OCI-LY7 (cell line): ENCODE results near the gene KHDRBS1. TPM values are rescaled to one million over a fixed set of nuclear protein-coding genes. Genes with fewer than 3 reads are reported as not detected.

ENCODE experiments used
- BruUV-seq: library from RNA; stranded (reverse); fragments of 400-500 nt; replicated peaks from 2 replicates; lab custom pipeline; 2021; lab: Mats Ljungman, UMichigan
- CTCF ChIA-PET: fragments of 300-600 bp; sonication (Branson Sonifier 250); formaldehyde crosslinking; loops from one replicate; lab custom pipeline; 2022; ENCODE audit warnings: antibody characterized with exemption; ENCODE audit not compliant: unreplicated experiment; lab: Charles Lee
- POLR2A ChIA-PET: fragments of 300-600 bp; sonication (Branson Sonifier 250); formaldehyde crosslinking; loops from one replicate; lab custom pipeline; 2022; ENCODE audit warnings: antibody characterized with exemption; lab: Charles Lee
- DNase-seq: peaks from one replicate; pipeline ENCODE4 v3.0.0-alpha.2; 2015; ENCODE audit warnings: low spot score
- H2AFZ ChIP-seq: fragments of 200-600 bp; sonication (generic), shearing (Covaris generic); 2 replicates; pipeline ENCODE4 v1.6.1; 2014; ENCODE audit warnings: mild to moderate bottlenecking, antibody characterized with exemption, low read length, moderate library complexity
- H3K27ac ChIP-seq: fragments of 200-600 bp; sonication (generic); 2 replicates; pipeline ENCODE4 v1.5.1; 2014; ENCODE audit warnings: mixed run types, low read depth, mild to moderate bottlenecking, moderate library complexity, low read length, inconsistent platforms; ENCODE audit not compliant: poor library complexity, severe bottlenecking
- H3K36me3 ChIP-seq: fragments of 200-600 bp; sonication (generic); 2 replicates; pipeline ENCODE4 v1.6.1; 2014; ENCODE audit warnings: mild to moderate bottlenecking, antibody characterized with exemption, low read length, moderate library complexity, mixed read lengths; ENCODE audit not compliant: insufficient read depth
- H3K4me1 ChIP-seq: fragments of 200-600 bp; sonication (generic); 2 replicates; pipeline ENCODE4 v1.5.1; 2014; ENCODE audit warnings: mild to moderate bottlenecking, low read length; ENCODE audit not compliant: insufficient read depth, poor library complexity, severe bottlenecking
- H3K4me2 ChIP-seq: fragments of 200-600 bp; sonication (generic); 2 replicates; pipeline ENCODE4 v1.6.1; 2014; ENCODE audit warnings: mild to moderate bottlenecking, low read length
- H3K4me3 ChIP-seq: fragments of 200-600 bp; sonication (generic); 2 replicates; pipeline ENCODE4 v1.5.1; 2014; ENCODE audit warnings: mild to moderate bottlenecking, low read depth, low read length; ENCODE audit not compliant: poor library complexity, severe bottlenecking
- H3K79me2 ChIP-seq: fragments of 200-600 bp; sonication (generic); 2 replicates; pipeline ENCODE4 v1.6.1; 2016; ENCODE audit warnings: low read depth, mild to moderate bottlenecking, low read length, moderate library complexity, mixed read lengths; ENCODE audit not compliant: insufficient read depth
- H3K9me2 ChIP-seq: fragments of 200-600 bp; sonication (generic); 2 replicates; pipeline ENCODE4 v1.6.1; 2016; ENCODE audit warnings: mild to moderate bottlenecking, low read length, mixed read lengths; ENCODE audit not compliant: insufficient read depth
- H3K9me3 ChIP-seq: fragments of 200-600 bp; sonication (generic); 2 replicates; pipeline ENCODE4 v1.6.1; 2014; ENCODE audit warnings: mild to moderate bottlenecking, mixed run types, low read length, mixed read lengths
- H4K20me1 ChIP-seq: fragments of 200-600 bp; sonication (generic); 2 replicates; pipeline ENCODE4 v1.6.1; 2014; ENCODE audit warnings: mild to moderate bottlenecking, antibody characterized with exemption, low read length, moderate library complexity, mixed read lengths; ENCODE audit not compliant: insufficient read depth
- EZH2phosphoT487 ChIP-seq: fragments of 200-600 bp; sonication (generic); IDR thresholded peaks from 2 replicates; pipeline ENCODE4 v1.6.1; 2018; ENCODE audit warnings: low read depth, borderline replicate concordance, mild to moderate bottlenecking, mixed run types, antibody characterized with exemption, low read length, moderate library complexity, mixed read lengths
- intact Hi-C: fragments of 100-400 bp; cut with micrococcal nuclease; formaldehyde crosslinking; loops from one replicate; pipeline ENCODE4 v1.10.0; 2022; ENCODE audit not compliant: unreplicated experiment
- microRNA-seq: library from miRNA; unstranded; fragments of <30 nt; microRNA quantifications from one replicate; pipeline ENCODE4 v1.2.0, GENCODE V29; 2022; ENCODE audit warnings: borderline replicate concordance
- small RNA-seq: library from RNA; depleted of rRNA; stranded (forward); fragments of <200 nt; gene quantifications from one replicate; pipeline ENCODE3, GENCODE V24; 2014
- total RNA-seq, 2 experiments: library from RNA; depleted of rRNA in 1 of 2; stranded (reverse); fragments of >200 nt in 1 of 2; shearing (Covaris generic) in 1 of 2; gene quantifications; 2 replicates each; pipeline ENCODE4 v1.2.3, GENCODE V29; 2014 to 2022
- TF ChIP-seq, protein P1 (sequence below): fragments of 200-600 bp; sonication (generic); conservative IDR thresholded peaks from 2 replicates; pipeline ENCODE4 v1.5.1; 2014; ENCODE audit warnings: mild to moderate bottlenecking, antibody characterized with exemption, low read length, moderate library complexity, mixed read lengths

Gene KHDRBS1
- total RNA-seq, 2 experiments from 2014 or later: 87.7 to 200 TPM

DNA sequence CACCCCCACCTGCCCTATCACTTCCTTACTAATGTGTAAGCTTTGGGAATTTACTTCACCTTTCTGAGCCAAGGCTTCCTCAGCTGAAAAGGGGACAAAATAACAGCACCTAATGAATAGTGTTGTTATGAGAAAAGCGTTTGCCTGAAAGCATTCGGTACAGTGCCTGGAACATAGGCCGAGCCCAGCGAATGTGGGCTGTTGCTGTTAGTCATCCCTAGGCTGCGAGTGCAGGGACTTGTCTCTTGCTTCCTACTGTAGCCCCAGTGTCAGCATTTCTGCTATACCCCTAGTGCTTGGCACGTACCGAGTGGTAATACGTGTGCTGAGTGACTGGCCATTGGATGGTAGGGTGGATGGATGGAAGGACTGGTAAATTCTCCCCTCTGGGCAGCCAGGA lies 77.5 kb downstream of the KHDRBS1 start:
- no peak overlapping the region for H2AFZ ChIP-seq
- no TSS peak for BruUV-seq
- H3K4me3 ChIP-seq: no peak overlapping the region
- H3K27ac ChIP-seq: no peak overlapping the region
- H3K9me3 ChIP-seq: no peaks in the 10 kb centered on the region
- no peaks in the 10 kb centered on the region for H3K79me2 ChIP-seq
- no peaks in the 10 kb centered on the region for H4K20me1 ChIP-seq
- POLR2A ChIA-PET: interaction anchor here (0.7 kb wide), 1 partner anchor 517 kb away, joined by 3 read pairs; no protein-coding TSS in a partner anchor
- H3K4me2 ChIP-seq: no peak overlapping the region
- intact Hi-C loops: no loop called here
- DNase-seq: no peak
- TF ChIP-seq, protein P1, sequence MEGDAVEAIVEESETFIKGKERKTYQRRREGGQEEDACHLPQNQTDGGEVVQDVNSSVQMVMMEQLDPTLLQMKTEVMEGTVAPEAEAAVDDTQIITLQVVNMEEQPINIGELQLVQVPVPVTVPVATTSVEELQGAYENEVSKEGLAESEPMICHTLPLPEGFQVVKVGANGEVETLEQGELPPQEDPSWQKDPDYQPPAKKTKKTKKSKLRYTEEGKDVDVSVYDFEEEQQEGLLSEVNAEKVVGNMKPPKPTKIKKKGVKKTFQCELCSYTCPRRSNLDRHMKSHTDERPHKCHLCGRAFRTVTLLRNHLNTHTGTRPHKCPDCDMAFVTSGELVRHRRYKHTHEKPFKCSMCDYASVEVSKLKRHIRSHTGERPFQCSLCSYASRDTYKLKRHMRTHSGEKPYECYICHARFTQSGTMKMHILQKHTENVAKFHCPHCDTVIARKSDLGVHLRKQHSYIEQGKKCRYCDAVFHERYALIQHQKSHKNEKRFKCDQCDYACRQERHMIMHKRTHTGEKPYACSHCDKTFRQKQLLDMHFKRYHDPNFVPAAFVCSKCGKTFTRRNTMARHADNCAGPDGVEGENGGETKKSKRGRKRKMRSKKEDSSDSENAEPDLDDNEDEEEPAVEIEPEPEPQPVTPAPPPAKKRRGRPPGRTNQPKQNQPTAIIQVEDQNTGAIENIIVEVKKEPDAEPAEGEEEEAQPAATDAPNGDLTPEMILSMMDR: no peak
- no peak for TF ChIP-seq EZH2phosphoT487
- H3K4me1 ChIP-seq: no peaks in the 10 kb centered on the region
- no peaks in the 10 kb centered on the region for H3K9me2 ChIP-seq
- CTCF ChIA-PET: no interaction called here
- peaks cover 69% of the 10 kb centered on the region for H3K36me3 ChIP-seq

DNA sequence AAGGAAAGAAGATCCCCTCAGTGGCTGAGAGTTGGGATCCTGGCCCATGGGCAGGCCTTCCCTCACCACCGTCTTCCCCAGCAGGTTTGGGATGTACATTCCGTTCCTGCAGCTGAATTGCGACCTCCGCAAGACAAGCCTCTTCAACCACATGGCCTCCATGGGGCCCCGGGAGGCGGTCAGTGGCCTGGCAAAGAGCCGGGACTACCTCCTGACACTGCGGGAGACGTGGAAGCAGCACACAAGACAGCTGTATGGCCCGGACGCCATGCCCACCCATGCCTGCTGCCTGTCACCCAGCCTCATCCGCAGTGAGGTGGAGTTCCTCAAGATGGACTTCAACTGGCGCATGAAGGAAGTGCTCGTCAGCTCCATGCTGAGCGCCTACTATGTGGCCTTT lies 77.9 kb downstream of the KHDRBS1 start:
- ChIA-PET POLR2A (no interaction called here), CTCF (no interaction called here)
- H3K27ac ChIP-seq: no peak overlapping the region
- H3K9me2 ChIP-seq: no peaks in the 10 kb centered on the region
- TF ChIP-seq EZH2phosphoT487: no peak
- TF ChIP-seq, protein P1: no peak
- no TSS peak for BruUV-seq
- H4K20me1 ChIP-seq: no peaks in the 10 kb centered on the region
- H3K4me1 ChIP-seq: no peaks in the 10 kb centered on the region
- H3K9me3 ChIP-seq: no peaks in the 10 kb centered on the region
- intact Hi-C loops: no loop called here
- H3K4me3 ChIP-seq: no peak overlapping the region
- no peaks in the 10 kb centered on the region for H3K79me2 ChIP-seq
- no peak for DNase-seq
- no peak overlapping the region for H3K4me2 ChIP-seq
- H2AFZ ChIP-seq: no peak overlapping the region
- H3K36me3 ChIP-seq: peaks cover 69% of the 10 kb centered on the region

Small RNA genes lying within 50 kb of the gene (microRNA-seq; reads per million reads assigned to microRNA genes)
- not detected for gene MIR5585

Small RNA genes lying within 50 kb of the gene (small RNA-seq; reads per million reads assigned to genes)
- gene MIR5585: not detected
- gene RF00017: not detected

Other genes starting within 250 kb of the KHDRBS1 start
- gene ADGRB2, start 249.5 kb upstream of the KHDRBS1 start, total RNA-seq (2014; rRNA removed; shearing (Covaris generic)): 4.0 and 4.1 TPM in 2 replicates
- gene ADGRB2, start 249.5 kb upstream of the KHDRBS1 start, total RNA-seq (2022): 11.4 and 11.5 TPM in 2 replicates
- gene SPOCD1, start 197.8 kb upstream of the KHDRBS1 start, total RNA-seq (2014; rRNA removed; shearing (Covaris generic)): 0.60 and 0.85 TPM in 2 replicates
- 1.0 and 1.1 TPM in 2 replicates for gene SPOCD1, start 197.8 kb upstream of the KHDRBS1 start, total RNA-seq (2022)
- gene PTP4A2, start 75.5 kb upstream of the KHDRBS1 start, total RNA-seq (2014; rRNA removed; shearing (Covaris generic)): 208 and 211 TPM in 2 replicates
- 186 and 196 TPM in 2 replicates for gene PTP4A2, start 75.5 kb upstream of the KHDRBS1 start, total RNA-seq (2022)
- gene TMEM39B, start 59.1 kb downstream of the KHDRBS1 start, total RNA-seq (2014; rRNA removed; shearing (Covaris generic)): 10.0 and 11.3 TPM in 2 replicates
- 35.9 and 38.8 TPM in 2 replicates for gene TMEM39B, start 59.1 kb downstream of the KHDRBS1 start, total RNA-seq (2022)
- 16.6 and 19.5 TPM in 2 replicates for gene KPNA6, start 94.2 kb downstream of the KHDRBS1 start, total RNA-seq (2014; rRNA removed; shearing (Covaris generic))
- 36.3 and 40.7 TPM in 2 replicates for gene KPNA6, start 94.2 kb downstream of the KHDRBS1 start, total RNA-seq (2022)
- gene TXLNA, start 165.8 kb downstream of the KHDRBS1 start, total RNA-seq (2014; rRNA removed; shearing (Covaris generic)): 42.0 and 47.5 TPM in 2 replicates
- gene TXLNA, start 165.8 kb downstream of the KHDRBS1 start, total RNA-seq (2022): 46.4 and 47.3 TPM in 2 replicates
- 28.3 and 32.8 TPM in 2 replicates for gene CCDC28B, start 186.7 kb downstream of the KHDRBS1 start, total RNA-seq (2014; rRNA removed; shearing (Covaris generic))
- gene CCDC28B, start 186.7 kb downstream of the KHDRBS1 start, total RNA-seq (2022): 53.4 and 54.4 TPM in 2 replicates
- gene IQCC, start 191.8 kb downstream of the KHDRBS1 start, total RNA-seq (2014; rRNA removed; shearing (Covaris generic)): 12.1 and 14.5 TPM in 2 replicates
- 8.0 and 8.4 TPM in 2 replicates for gene IQCC, start 191.8 kb downstream of the KHDRBS1 start, total RNA-seq (2022)
- 0.06 and 0.15 TPM in 2 replicates for gene DCDC2B, start 195.2 kb downstream of the KHDRBS1 start, total RNA-seq (2014; rRNA removed; shearing (Covaris generic))
- 0.26 and 0.29 TPM in 2 replicates for gene DCDC2B, start 195.2 kb downstream of the KHDRBS1 start, total RNA-seq (2022)
- 14.9 and 17.1 TPM in 2 replicates for gene TMEM234, start 208.5 kb downstream of the KHDRBS1 start, total RNA-seq (2014; rRNA removed; shearing (Covaris generic))
- gene TMEM234, start 208.5 kb downstream of the KHDRBS1 start, total RNA-seq (2022): 17.5 and 24.5 TPM in 2 replicates
- 144 and 182 TPM in 2 replicates for gene EIF3I, start 208.5 kb downstream of the KHDRBS1 start, total RNA-seq (2014; rRNA removed; shearing (Covaris generic))
- 193 and 207 TPM in 2 replicates for gene EIF3I, start 208.5 kb downstream of the KHDRBS1 start, total RNA-seq (2022)
- gene FAM167B, start 233.4 kb downstream of the KHDRBS1 start, total RNA-seq (2014; rRNA removed; shearing (Covaris generic)): 1.1 and 1.6 TPM in 2 replicates
- 1.8 and 3.1 TPM in 2 replicates for gene FAM167B, start 233.4 kb downstream of the KHDRBS1 start, total RNA-seq (2022)
- 217 and 218 TPM in 2 replicates for gene LCK, start 237.4 kb downstream of the KHDRBS1 start, total RNA-seq (2014; rRNA removed; shearing (Covaris generic))
- 135 and 146 TPM in 2 replicates for gene LCK, start 237.4 kb downstream of the KHDRBS1 start, total RNA-seq (2022)